Endothelial cell of umbilical vein (primary cell): Measurements from ENCODE around the gene DGKH. TPM values are rescaled to one million over a fixed set of nuclear protein-coding genes. Genes with fewer than 3 reads are reported as not detected.

ENCODE experiments used
- BruUV-seq: library from RNA; stranded (reverse); fragments of 400-500 nt; replicated peaks from 2 replicates; lab custom pipeline; 2021; lab: Mats Ljungman, UMichigan
- CTCF ChIA-PET: fragments of 300-600, 350-600 bp; sonication (Branson Sonifier 250); formaldehyde crosslinking; loops from one replicate; lab custom pipeline; 2021; ENCODE audit warnings: antibody characterized with exemption, inconsistent platforms; lab: Charles Lee
- POLR2A ChIA-PET: fragments of 300-600, 350-600 bp; sonication (Branson Sonifier 250); formaldehyde crosslinking; loops from one replicate; lab custom pipeline; 2021; ENCODE audit warnings: antibody characterized with exemption, inconsistent platforms; lab: Charles Lee
- DNase-seq: peaks from one replicate; pipeline ENCODE4 v3.0.0-alpha.2; 2011; ENCODE audit warnings: low read depth, low spot score
- FAIRE-seq: peaks from 2 replicates; lab custom pipeline; 2011; peaks lifted over from hg19 to GRCh38; lab: Jason Lieb, UNC
- H2AFZ ChIP-seq: 2 replicates; pipeline ENCODE4 v1.6.0; 2012; ENCODE audit warnings: low read depth, low read length, control low read depth, inconsistent platforms
- H3K27ac ChIP-seq: 2 replicates; pipeline ENCODE4 v1.5.1; 2011; ENCODE audit warnings: low read depth, mild to moderate bottlenecking, control low read depth, low read length, moderate library complexity; ENCODE audit not compliant: insufficient read depth
- H3K27me3 ChIP-seq, 2 experiments: 2 replicates each; pipeline versions ENCODE4 v1.6.0 to v1.6.1; 2011; ENCODE audit warnings: low read length in 2 of 2, mixed read lengths in 1 of 2; ENCODE audit not compliant: control insufficient read depth in 2 of 2, insufficient read depth in 2 of 2
- H3K36me3 ChIP-seq, 2 experiments: 2 replicates in 1 of 2; 3 replicates in 1 of 2; pipeline ENCODE4 v1.5.1; 2011; ENCODE audit warnings: low read length in 2 of 2, mild to moderate bottlenecking in 1 of 2, moderate library complexity in 1 of 2; ENCODE audit not compliant: control insufficient read depth in 2 of 2, insufficient read depth in 2 of 2; ENCODE audit errors: extremely low read depth in 1 of 2
- H3K4me1 ChIP-seq: 3 replicates; pipeline ENCODE4 v1.5.1; 2011; ENCODE audit warnings: mild to moderate bottlenecking, low read length; ENCODE audit not compliant: control insufficient read depth, insufficient read depth; ENCODE audit errors: extremely low read depth
- H3K4me2 ChIP-seq: 2 replicates; pipeline ENCODE4 v1.6.1; 2011; ENCODE audit warnings: low read length, control low read depth, mixed read lengths; ENCODE audit not compliant: insufficient read depth
- H3K4me3 ChIP-seq, 3 experiments: fragments of 200-600 bp in 1 of 3; sonication (generic), shearing (Covaris generic) in 1 of 3; replicated peaks in 1 of 3; 2 replicates each; pipeline ENCODE4 v1.5.1; 2011 to 2016; ENCODE audit warnings: control low read depth in 3 of 3, low read length in 3 of 3, mild to moderate bottlenecking in 2 of 3, inconsistent platforms in 1 of 3, low read depth in 1 of 3, moderate library complexity in 1 of 3; ENCODE audit not compliant: insufficient read depth in 1 of 3
- H3K79me2 ChIP-seq: 2 replicates; pipeline ENCODE4 v1.6.0; 2012; ENCODE audit warnings: low read length, inconsistent platforms; ENCODE audit not compliant: control insufficient read depth, insufficient read depth
- H3K9ac ChIP-seq: replicated peaks from 2 replicates; pipeline ENCODE3; 2011; ENCODE audit warnings: low read length, control low read depth; ENCODE audit not compliant: insufficient read depth; ENCODE audit errors: extremely low read depth
- H3K9me1 ChIP-seq: replicated peaks from 3 replicates; pipeline ENCODE4 v1.6.0; 2011; ENCODE audit warnings: mild to moderate bottlenecking, low read length; ENCODE audit not compliant: control insufficient read depth, insufficient read depth; ENCODE audit errors: extremely low read depth
- H3K9me3 ChIP-seq: replicated peaks from 2 replicates; pipeline ENCODE4 v1.5.1; 2012; ENCODE audit warnings: low read length, inconsistent platforms; ENCODE audit not compliant: control insufficient read depth, insufficient read depth
- H4K20me1 ChIP-seq: replicated peaks from 2 replicates; pipeline ENCODE3; 2011; ENCODE audit warnings: mild to moderate bottlenecking, low read length; ENCODE audit not compliant: control insufficient read depth, insufficient read depth; ENCODE audit errors: extremely low read depth
- EZH2 ChIP-seq: IDR thresholded peaks from 2 replicates; pipeline ENCODE4 v1.6.1; 2012; ENCODE audit warnings: borderline replicate concordance, low read depth, mild to moderate bottlenecking, moderate library complexity, low read length, inconsistent platforms; ENCODE audit not compliant: severe bottlenecking
- FOS ChIP-seq: IDR thresholded peaks from 2 replicates; pipeline ENCODE4 v1.6.1; 2011; ENCODE audit warnings: mild to moderate bottlenecking, low read length, moderate library complexity, borderline replicate concordance; ENCODE audit not compliant: insufficient read depth
- JUN ChIP-seq: IDR thresholded peaks from 2 replicates; pipeline ENCODE4 v1.6.1; 2011; ENCODE audit warnings: borderline replicate concordance, low read depth; ENCODE audit not compliant: insufficient read length, insufficient read depth
- MAX ChIP-seq: IDR thresholded peaks from 2 replicates; pipeline ENCODE4 v1.6.1; 2011; ENCODE audit not compliant: insufficient read depth, insufficient read length
- MYC ChIP-seq: IDR thresholded peaks from one replicate; pipeline ENCODE4 v1.6.1; 2011; ENCODE audit warnings: mild to moderate bottlenecking, low read depth, low read length
- POLR2A ChIP-seq: IDR thresholded peaks from 2 replicates; pipeline ENCODE4 v1.6.1; 2012; ENCODE audit warnings: low read depth, mild to moderate bottlenecking, control low read depth, low read length
- POLR2AphosphoS5 ChIP-seq: IDR thresholded peaks from 2 replicates; pipeline ENCODE4 v1.6.1; 2012; ENCODE audit warnings: low read depth, mild to moderate bottlenecking, control low read depth, low read length, moderate library complexity; ENCODE audit not compliant: insufficient read depth
- dilution Hi-C: fragments of 300-500 bp; cut with MboI; formaldehyde crosslinking; loops from one replicate; pipeline ENCODE4 v1.15.0; 2019; ENCODE audit warnings: low sequenced_read_pairs; ENCODE audit not compliant: extremely low pct_ligation_motif_present
- intact Hi-C: fragments of 100-400 bp; cut with micrococcal nuclease; formaldehyde crosslinking; loops from one replicate; pipeline ENCODE4 v1.10.0; 2022
- polyA plus RNA-seq, 4 experiments: library from polyadenylated mRNA; depleted of rRNA in 3 of 4; stranded (reverse) in 3 of 4; unstranded in 1 of 4; fragments of >200 nt; gene quantifications; 2 replicates each; pipeline versions ENCODE4 v1.2.1 to v1.2.3, GENCODE V29; 2011 to 2012; ENCODE audit warnings: missing spikeins in 1 of 4
- total RNA-seq: library from RNA; stranded (reverse); gene quantifications from 2 replicates; pipeline ENCODE4 v1.2.3, GENCODE V29; 2021
- TF ChIP-seq, protein P1 (sequence below), 2 donors: IDR thresholded peaks; 1 replicate in 1 of 2; 2 replicates in 1 of 2; pipeline ENCODE4 v1.5.1; 2011; ENCODE audit warnings: low read length in 2 of 2, mild to moderate bottlenecking in 2 of 2, moderate library complexity in 2 of 2, control low read depth in 1 of 2, inconsistent platforms in 1 of 2, low read depth in 1 of 2; ENCODE audit not compliant: insufficient read depth in 1 of 2; ENCODE audit errors: extremely low read depth in 1 of 2

The DGKH gene
- total and polyA plus RNA-seq, 2 donors (not counting 3 experiments of a cell fraction or from before 2014, with no cell fraction given) = 4.1 to 30.1 TPM

DNA sequence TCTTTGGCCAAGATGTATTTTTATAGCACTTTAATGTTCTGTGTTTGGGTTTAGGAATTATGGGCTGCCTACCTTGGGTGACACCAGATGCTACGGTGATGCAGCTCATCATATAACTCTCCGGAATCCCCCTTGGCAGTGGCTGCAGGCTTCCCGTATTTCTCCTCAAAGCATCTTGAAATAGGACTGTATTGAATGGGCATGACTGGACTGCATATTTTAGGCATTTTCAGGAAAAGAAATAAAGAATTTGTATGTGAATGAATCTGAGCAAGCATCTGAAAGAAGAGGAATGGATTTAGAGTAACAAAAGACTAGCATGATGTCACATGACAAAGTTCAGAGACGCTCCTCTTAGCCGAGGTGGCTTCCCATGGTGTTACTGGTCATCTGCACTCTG lies 70.6 kb downstream of the DGKH start:
- DNase-seq = no peak
- BruUV-seq = no TSS peak
- ChIA-PET CTCF (no interaction called here), POLR2A (no interaction called here)
- dilution Hi-C loops (loop anchor here (25.0 kb wide), 1 partner anchor 457 kb away; no protein-coding TSS in a partner anchor), intact Hi-C loops (no loop called here)
- Histone ChIP-seq H3K36me3 (peaks cover 0 to 3% of the 10 kb centered on the region in 2 experiments), H3K79me2 (peaks cover 32% of the 10 kb centered on the region), H3K4me1 (peaks cover 4% of the 10 kb centered on the region), H3K9me3 (no peaks in the 10 kb centered on the region), H3K27ac (no peak overlapping the region), H3K4me3 (no peak overlapping the region), H3K9ac (no peak overlapping the region), H4K20me1 (peaks cover 5% of the 10 kb centered on the region), H2AFZ (no peak overlapping the region), H3K27me3 (no peaks in the 10 kb centered on the region), H3K4me2 (no peak overlapping the region), H3K9me1 (no peaks in the 10 kb centered on the region)
- no peak for FAIRE-seq
- TF ChIP-seq JUN (no peak), POLR2AphosphoS5 (no peak), EZH2 (no peak), POLR2A (no peak), MAX (no peak)

DNA sequence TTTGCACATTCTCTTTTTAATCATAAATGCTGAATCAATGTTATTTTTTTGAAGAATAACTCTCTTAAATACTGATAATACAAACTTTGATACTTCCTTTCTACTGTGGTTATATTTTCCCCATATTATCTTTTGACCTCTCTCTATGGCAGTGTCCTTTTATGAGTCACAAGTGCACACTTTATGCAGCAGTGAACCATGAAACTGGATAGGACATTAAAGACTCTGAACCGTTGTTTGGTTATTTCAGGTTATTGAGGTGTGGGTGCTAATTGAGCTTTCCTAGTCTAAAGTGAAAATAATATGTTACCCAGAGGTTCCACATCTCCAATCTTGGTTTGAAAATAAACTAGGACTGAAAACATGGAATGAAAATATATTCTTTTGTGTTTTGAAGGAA lies 71.4 kb downstream of the DGKH start:
- ChIA-PET POLR2A (no interaction called here), CTCF (interaction anchor here (1.0 kb wide), 1 partner anchor 10 kb away, joined by 3 read pairs; no protein-coding TSS in a partner anchor)
- Histone ChIP-seq H4K20me1 (peaks cover 5% of the 10 kb centered on the region), H2AFZ (no peak overlapping the region), H3K4me2 (no peak overlapping the region), H3K36me3 (peaks cover 0 to 3% of the 10 kb centered on the region in 2 experiments), H3K27me3 (no peaks in the 10 kb centered on the region), H3K9me3 (no peaks in the 10 kb centered on the region), H3K79me2 (peaks cover 31% of the 10 kb centered on the region), H3K9me1 (no peaks in the 10 kb centered on the region), H3K4me3 (no peak overlapping the region), H3K27ac (no peak overlapping the region), H3K4me1 (peaks cover 4% of the 10 kb centered on the region), H3K9ac (no peak overlapping the region)
- DNase-seq (no peak), FAIRE-seq (no peak)
- intact Hi-C loops = no loop called here
- TF ChIP-seq MYC (no peak), MAX (no peak), POLR2A (no peak), FOS (no peak), POLR2AphosphoS5 (no peak)
- TF ChIP-seq, protein P1, sequence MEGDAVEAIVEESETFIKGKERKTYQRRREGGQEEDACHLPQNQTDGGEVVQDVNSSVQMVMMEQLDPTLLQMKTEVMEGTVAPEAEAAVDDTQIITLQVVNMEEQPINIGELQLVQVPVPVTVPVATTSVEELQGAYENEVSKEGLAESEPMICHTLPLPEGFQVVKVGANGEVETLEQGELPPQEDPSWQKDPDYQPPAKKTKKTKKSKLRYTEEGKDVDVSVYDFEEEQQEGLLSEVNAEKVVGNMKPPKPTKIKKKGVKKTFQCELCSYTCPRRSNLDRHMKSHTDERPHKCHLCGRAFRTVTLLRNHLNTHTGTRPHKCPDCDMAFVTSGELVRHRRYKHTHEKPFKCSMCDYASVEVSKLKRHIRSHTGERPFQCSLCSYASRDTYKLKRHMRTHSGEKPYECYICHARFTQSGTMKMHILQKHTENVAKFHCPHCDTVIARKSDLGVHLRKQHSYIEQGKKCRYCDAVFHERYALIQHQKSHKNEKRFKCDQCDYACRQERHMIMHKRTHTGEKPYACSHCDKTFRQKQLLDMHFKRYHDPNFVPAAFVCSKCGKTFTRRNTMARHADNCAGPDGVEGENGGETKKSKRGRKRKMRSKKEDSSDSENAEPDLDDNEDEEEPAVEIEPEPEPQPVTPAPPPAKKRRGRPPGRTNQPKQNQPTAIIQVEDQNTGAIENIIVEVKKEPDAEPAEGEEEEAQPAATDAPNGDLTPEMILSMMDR (IDR thresholded peaks at IDR 0.05; ENCODE audit: extremely low read depth in 1 of 2, insufficient read depth in 1 of 2, low read depth in 1 of 2, low read length in 2 of 2) = no peak
- dilution Hi-C loops = loop anchor here (25.0 kb wide), 1 partner anchor 458 kb away; no protein-coding TSS in a partner anchor
- no TSS peak for BruUV-seq
